ENCODE measurements around the gene RPA1.

- TF ChIP-seq CTCF (conservative IDR thresholded peaks at IDR 0.05; ENCODE audit: low read depth, low read length) (no peak), EZH2phosphoT487 (IDR thresholded peaks at IDR 0.05; ENCODE audit: borderline replicate concordance, low read length) (no peak)
Observed at GRCh38 chr17:1872254-1872653, 42.4 kb downstream of the RPA1 start.

All from PC-3 (cell line).